Peyer's patch (tissue), 4 donors: Measurements from ENCODE around the gene MAP6D1. TPM values are rescaled to one million over a fixed set of nuclear protein-coding genes. Genes with fewer than 3 reads are reported as not detected.

ENCODE experiments used
- DNase-seq, 3 donors: peaks; one replicate each; pipeline ENCODE4 v3.0.0-alpha.2; 2017 to 2019
- H3K27ac ChIP-seq, 4 donors: fragments of 200-600 bp; sonication (generic); one replicate each; pipeline ENCODE4 v1.5.1; 2016 to 2019
- H3K27me3 ChIP-seq, 2 donors: fragments of 200-600 bp; sonication (generic); one replicate each; pipeline ENCODE4 v1.5.1; 2019
- H3K36me3 ChIP-seq, 3 donors: fragments of 200-600 bp; sonication (generic); one replicate each; pipeline ENCODE4 v1.5.1; 2016 to 2019
- H3K4me1 ChIP-seq, 4 donors: fragments of 200-600 bp; sonication (generic); one replicate each; pipeline ENCODE4 v1.5.1; 2016 to 2019
- H3K4me3 ChIP-seq, 4 donors: fragments of 200-600 bp; sonication (generic); 1 replicate in 3 of 4; 2 replicates in 1 of 4; pipeline ENCODE4 v1.5.1; 2016 to 2019; ENCODE audit warnings: mild to moderate bottlenecking in 1 of 4
- H3K9me3 ChIP-seq, 4 donors: fragments of 200-600 bp; sonication (generic); one replicate each; pipeline ENCODE4 v1.5.1; 2016 to 2019; ENCODE audit warnings: mild to moderate bottlenecking in 1 of 4
- POLR2A ChIP-seq, 2 donors: fragments of 450-650 bp; IDR thresholded peaks; one replicate each; pipeline ENCODE4 v1.5.1; 2017; ENCODE audit warnings: antibody characterized with exemption in 2 of 2, mild to moderate bottlenecking in 2 of 2, moderate library complexity in 2 of 2
- total RNA-seq, 4 donors: library from RNA; depleted of rRNA; stranded (reverse); fragments of >200 nt; gene quantifications; one replicate each; pipeline ENCODE4 v1.1.0, GENCODE V29; 2016
- TF ChIP-seq, protein P1 (sequence below), 6 experiments: fragments of 450-650 bp in 4 of 6; fragments of 200-600 bp in 2 of 6; sonication (generic) in 1 of 6; IDR thresholded peaks; one replicate each; pipeline ENCODE4 v1.5.1; 2017 to 2019; ENCODE audit warnings: antibody characterized with exemption in 6 of 6, mild to moderate bottlenecking in 3 of 6, moderate library complexity in 1 of 6

Gene MAP6D1
- total RNA-seq, 4 donors from 2014 or later, result 1.8 to 9.9 (median 2.0) TPM; not detected in 1

DNA sequence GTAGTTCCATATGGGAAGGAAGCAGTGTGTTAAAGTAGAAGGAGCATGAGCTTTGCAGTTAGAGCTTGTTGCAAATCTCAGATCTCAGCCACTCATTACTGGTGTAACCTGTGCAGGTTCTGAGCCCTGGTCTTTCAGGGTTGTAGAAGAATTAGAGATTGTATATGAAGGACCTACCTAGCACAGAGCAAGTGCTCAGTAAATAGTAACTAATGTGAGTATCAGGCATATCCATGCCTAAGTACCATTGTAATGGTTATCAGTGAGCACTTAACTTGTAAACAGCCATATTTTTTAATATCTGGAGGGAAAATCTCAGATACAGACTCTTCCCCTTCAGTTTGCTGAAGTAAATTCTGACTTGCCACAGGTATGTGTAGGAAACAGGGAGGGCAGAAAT lies 59.3 kb downstream of the MAP6D1 start:
- TF ChIP-seq POLR2A (IDR thresholded peaks at IDR 0.05), result no peak
- TF ChIP-seq, protein P1, sequence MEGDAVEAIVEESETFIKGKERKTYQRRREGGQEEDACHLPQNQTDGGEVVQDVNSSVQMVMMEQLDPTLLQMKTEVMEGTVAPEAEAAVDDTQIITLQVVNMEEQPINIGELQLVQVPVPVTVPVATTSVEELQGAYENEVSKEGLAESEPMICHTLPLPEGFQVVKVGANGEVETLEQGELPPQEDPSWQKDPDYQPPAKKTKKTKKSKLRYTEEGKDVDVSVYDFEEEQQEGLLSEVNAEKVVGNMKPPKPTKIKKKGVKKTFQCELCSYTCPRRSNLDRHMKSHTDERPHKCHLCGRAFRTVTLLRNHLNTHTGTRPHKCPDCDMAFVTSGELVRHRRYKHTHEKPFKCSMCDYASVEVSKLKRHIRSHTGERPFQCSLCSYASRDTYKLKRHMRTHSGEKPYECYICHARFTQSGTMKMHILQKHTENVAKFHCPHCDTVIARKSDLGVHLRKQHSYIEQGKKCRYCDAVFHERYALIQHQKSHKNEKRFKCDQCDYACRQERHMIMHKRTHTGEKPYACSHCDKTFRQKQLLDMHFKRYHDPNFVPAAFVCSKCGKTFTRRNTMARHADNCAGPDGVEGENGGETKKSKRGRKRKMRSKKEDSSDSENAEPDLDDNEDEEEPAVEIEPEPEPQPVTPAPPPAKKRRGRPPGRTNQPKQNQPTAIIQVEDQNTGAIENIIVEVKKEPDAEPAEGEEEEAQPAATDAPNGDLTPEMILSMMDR (IDR thresholded peaks at IDR 0.05), result no peak
- no peak overlapping the region for H3K27ac ChIP-seq
- H3K9me3 ChIP-seq, result no peaks in the 10 kb centered on the region
- H3K36me3 ChIP-seq, result peaks cover 0 to 22% (median 0%) of the 10 kb centered on the region in 3 donors
- H3K27me3 ChIP-seq, result no peaks in the 10 kb centered on the region
- no peak overlapping the region for H3K4me3 ChIP-seq
- H3K4me1 ChIP-seq, result no peaks in the 10 kb centered on the region
- no peak for DNase-seq

Other genes with a start within 250 kb of the MAP6D1 start
- gene KLHL24, start 190.0 kb downstream of the MAP6D1 start, total RNA-seq, result 10 to 100 TPM; 57.2 to 85.1 (median 66.7) TPM
- 10 to 100 TPM; 24.3 to 56.9 (median 27.7) TPM for gene YEATS2, start 127.8 kb downstream of the MAP6D1 start, total RNA-seq
- 10 to 100 TPM; 22.3 to 69.9 (median 43.9) TPM for gene PARL, start 59.3 kb upstream of the MAP6D1 start, total RNA-seq
- 10 to 100 TPM; 54.0 to 95.7 (median 82.1) TPM for gene ABCC5, start 192.3 kb upstream of the MAP6D1 start, total RNA-seq
- not detected for gene HTR3D, start 206.2 kb upstream of the MAP6D1 start, total RNA-seq
- not detected for gene HTR3C, start 227.5 kb upstream of the MAP6D1 start, total RNA-seq